NOMO-1 (cell line): ENCODE results near the gene CALB2.
A peak's percentile ranks its signal among the peaks of the same experiment; 100 is the strongest.
"Not testable (repeated sequence)": the region's sequence is repeated elsewhere in the genome, so short reads cannot be mapped to it uniquely, and the experiment has no call there.

ENCODE experiments used
- DNase-seq, 2 experiments: peaks; one replicate each; lab custom pipeline; 2025; ENCODE audit not compliant: unreplicated experiment in 2 of 2; lab: John Stamatoyannopoulos, UW

Gene CALB2

DNA sequence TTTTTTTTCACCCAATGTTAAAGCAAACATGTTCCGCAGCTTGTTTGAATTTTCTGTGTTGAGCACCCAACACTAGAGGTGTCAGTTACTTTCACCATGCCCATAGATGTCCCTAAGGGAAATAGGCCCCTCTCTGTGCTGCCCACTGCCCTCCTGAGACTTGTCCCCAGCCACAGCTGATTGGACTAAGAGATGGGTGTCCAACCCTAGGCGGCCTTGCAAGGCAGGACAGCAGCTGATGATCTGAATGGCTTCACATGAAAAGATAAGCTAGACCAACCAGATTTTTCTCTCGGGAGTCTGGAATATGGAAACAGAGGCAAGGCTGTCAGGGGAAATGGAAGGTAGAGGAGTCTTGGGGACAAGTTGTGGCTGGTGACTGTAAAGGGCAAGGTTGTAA is 6.1 kb upstream of the CALB2 start:
- DNase-seq = no peak

DNA sequence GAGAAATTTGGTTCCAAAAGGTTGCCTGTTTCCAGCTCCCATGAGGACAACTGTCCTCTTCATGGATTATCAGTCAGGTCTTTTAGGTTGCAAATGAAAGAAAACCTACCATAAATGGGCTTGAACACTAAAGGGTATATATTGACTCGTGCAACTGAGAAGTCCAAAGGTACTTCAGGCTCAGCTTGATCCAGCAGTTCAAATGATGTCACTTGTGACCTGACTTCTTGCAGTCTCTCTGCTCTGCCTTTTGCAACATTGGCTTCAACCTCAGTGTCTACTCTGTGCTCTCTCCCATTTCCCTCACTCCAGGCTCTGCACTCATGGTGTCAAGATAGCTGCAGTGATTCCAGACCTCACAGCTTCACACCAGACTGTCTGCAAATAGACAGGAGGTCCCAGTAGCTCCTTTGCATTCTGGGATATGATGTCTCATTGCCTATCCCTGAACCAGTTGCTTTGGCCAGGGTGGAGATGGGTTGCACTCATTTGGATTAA is 5.5 kb upstream of the CALB2 start:
- no peak for DNase-seq

DNA sequence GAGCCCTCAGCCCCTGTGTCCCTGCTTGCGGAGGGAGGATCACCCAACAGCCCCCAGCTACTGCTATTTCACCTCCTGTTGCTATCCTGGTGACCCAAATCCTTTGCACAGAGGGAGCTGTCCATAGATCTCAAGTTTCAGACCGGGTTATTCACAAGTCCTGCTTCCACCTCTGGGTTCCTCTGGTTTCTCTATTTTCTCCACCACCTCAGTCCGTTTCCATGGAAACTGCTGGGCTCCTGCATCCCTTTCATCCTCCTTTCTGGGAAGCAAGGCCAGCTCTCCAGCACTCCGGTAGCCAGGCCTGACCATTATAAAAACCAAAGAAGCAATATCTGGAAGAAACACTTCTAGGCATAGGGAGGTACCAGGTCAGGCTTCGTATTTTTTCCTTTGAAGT is 4.8 kb upstream of the CALB2 start:
- no peak for DNase-seq

DNA sequence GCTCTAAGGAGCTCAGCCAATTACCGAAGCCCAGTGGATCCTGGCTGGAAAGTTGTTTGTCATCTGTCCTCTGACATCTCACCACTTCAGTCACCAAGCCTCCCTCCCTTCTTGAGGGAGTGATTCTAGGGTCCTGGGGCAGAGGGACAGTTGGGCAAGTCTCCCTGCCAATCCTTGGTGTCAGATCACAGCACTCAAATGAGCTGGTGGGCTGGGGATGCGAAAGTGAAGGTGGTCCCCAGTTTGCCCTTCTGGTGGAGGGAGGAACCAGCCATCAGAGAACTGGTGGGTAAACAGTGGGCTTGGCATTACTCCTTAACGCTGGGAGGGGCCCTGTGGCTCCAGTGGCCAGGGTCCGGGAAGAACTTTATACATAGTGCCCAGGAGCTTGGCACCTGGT is 4.4 kb upstream of the CALB2 start:
- no peak for DNase-seq

DNA sequence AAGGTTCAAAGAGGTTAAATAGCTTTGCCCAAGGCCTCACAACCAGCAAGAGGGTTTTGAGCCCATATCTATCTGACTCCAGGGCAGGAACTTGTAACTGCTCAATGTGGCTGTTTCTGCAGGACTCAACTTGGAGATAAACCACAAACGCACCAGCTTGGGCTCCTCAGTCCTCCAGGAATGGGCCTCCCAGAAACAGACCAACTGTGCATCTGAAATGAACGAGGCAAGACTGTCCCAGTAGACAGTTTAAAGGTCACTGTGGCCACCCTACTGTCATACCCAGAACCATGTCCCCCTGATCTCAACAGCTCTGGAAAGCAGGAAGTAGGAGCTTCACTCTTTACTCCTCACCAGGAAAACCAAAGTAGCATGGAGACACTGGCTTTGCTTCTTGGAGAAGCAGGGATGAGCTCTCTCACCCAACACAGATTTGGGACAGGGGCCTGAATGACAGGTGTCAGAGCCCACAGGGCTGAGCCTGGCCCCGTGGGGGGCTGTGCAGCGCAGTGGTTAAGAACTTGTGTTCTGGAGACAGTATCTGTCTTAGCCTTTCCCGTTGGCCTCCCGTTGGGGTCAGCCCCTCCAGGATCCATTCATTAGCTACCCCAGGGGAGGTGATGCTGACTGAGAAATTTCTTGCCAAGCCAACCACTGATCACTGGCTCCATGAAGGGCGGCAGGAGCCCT is 2.3 kb upstream of the CALB2 start:
- DNase-seq = no peak

DNA sequence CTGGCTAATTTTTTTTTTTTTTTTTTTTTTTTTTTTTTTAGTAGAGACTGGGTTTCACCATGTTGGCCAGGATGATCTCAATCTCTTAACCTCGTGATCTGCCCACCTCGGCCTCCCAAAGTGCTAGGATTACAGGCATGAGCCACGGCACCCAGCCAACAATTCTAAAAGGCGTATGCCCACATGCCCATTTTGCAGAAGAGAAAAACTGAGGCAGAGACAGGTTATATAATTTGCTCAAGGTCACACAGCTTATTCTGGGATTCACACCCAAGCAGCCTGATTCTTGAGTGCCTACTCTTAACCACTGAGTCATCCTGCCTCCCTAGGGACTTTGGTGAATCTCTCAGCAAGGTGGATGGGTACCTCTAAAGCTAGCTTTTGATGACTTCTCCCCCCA is 1.6 kb upstream of the CALB2 start:
- not testable (repeated sequence) for DNase-seq

DNA sequence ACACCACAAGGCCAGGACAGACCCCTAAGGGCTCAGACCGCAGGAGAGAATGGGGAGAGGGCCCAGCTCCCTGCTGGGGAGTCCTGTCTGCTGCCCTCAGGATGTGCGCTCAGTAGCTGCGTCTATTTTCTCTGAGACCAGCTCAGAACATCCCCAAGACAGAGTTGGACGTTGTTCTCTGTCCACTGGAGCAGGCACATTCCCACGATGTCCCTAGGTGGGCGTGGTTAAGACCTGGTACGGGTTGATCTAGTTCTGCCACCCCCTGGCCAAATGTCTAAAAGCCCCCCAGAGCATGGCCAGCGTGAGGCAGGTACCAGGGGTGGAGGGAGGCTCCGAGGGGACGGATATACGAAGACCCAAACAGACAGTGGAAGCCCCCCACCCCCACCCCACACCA is 842 bp upstream of the CALB2 start:
- DNase-seq = no peak

DNA sequence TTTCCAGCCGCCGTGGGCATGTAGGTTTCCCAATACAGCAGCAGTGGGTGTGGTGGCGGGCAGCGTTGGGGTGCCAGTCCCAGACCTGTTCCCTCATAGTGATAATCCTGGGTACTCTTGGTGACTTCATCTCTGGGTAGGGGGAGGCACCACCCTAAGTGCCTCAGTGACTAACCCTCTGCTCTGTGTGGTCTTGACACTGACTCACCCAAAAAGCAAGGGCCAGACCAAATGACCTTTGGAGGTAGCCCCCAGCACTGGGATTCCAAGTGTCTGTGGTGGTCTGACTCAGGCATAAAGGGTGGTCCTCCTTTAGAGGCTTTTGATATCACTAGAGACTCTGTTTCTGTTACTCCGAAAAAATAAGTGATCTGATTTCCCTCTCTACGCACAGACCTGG is 908 bp downstream of the CALB2 start:
- DNase-seq = no peak

DNA sequence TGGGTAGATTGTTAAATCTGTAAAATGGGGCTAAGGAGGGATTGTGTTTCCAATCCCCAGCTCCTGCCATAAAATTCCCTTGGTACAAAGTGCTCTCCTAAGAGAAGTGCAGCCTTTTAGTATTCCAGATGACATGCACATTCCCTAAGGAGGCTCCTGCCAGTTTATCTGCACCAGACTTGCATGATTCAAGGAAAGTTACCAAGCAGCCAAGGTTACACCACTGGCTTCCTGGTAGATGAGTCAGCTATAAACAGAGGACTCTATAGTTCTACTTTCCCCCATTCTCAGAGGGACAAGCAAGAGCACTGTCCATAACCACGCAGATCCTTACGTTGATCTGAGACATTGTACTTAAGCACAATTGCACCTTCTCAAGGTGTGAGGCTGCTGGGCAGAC is 1.9 kb downstream of the CALB2 start:
- DNase-seq = no peak

DNA sequence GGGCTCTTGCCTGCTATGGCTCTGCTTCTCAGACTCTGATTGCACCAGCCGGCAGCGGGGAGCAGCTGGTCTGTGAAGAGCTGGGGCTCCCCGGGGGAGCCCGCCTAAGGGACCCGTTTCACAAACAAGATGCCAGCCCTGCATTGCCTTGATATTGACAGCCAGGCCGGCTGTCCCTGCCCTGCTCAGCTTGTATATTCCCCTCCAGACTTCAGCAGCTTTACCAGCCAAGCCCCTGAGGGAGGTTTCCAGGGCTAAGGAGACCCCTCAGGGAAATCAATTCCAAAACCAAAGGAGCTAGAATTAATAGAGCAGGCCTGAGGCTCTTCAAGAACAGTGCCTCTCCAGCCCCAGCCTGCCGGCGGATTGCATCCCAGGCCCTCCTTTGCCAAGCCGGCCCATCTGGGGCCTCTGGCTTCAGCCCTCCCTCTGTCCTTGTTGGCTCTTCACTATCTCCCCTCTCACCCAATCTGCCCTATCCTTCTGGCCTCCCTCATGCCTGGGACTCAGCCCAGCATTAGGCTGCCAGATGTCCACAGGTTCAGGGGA is 5.7 kb downstream of the CALB2 start:
- no peak for DNase-seq

DNA sequence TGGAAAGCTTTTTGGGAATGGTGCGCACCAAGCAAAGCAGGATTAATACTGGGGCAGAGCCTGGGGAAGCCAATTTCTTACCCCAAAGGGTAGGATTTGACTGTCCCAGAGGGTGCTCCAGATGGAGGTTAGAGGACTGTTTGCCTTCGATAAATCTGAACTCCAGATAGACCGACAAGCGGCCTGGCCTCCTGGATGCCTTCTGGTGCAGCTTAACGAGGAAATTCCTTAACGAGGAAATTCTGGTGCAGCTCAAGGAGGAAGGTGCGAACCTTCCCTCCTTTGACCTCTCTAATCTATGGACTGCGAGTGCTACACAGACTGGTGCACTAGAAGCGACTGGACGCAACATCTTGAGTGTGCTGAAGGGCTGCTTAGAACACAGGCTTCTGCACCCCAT is 6.5 kb downstream of the CALB2 start:
- no peak for DNase-seq

DNA sequence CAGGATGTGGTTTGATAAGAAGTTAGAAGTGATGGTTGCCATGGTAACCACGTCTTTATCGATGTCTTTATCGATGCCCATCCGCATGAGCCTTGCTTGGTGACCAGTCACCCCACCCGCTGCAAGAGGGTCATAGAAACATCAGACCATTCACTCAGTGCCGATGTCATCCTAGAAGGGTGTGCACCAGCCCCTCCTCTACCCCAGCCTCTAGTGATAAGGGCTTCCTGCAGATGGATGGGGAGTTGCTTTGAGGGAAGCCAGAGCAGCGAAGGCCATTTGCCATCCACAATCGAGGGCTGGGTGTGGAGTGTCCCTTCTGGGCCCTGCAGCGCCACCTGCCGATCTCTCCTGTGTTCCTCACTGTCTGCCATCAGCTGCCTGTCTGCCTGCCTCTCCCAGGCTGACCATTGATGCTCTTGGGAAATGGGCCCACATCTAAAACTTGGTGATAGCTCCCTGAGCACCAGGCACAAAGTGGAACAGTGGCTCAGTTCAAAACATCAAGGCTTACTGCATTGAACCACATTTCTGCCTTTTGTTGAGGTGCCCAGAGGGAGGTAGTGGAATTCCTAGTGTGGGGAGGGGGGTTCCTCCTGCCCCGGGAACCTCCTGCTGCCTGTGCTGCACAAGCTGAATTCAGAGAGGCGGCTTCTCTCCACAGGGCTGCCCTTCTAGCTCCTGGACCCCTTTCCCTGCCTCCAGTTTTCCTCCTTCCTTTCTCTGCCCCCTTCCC is 8.9 kb downstream of the CALB2 start:
- DNase-seq = peak; percentile 9 to 44

DNA sequence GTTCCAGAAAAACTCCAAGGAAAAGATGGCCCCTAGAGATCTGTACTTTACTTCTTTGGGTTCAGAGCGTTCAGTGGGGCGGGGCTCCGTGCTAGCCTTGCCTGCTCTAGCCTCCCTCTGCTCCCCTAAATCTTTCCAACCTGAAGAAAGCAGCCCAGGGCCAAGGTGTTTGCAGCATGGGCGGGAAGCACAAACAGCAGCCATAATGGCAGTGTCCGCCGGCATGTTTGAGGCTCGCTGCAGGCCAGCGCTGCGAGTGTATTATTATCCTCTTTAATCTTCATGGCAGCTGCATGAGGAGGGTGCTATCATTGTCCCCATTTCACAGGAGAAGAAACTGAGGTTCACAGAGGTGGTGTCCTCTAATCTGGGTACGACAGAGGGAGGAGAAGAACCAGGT is 10.4 kb downstream of the CALB2 start:
- no peak for DNase-seq

DNA sequence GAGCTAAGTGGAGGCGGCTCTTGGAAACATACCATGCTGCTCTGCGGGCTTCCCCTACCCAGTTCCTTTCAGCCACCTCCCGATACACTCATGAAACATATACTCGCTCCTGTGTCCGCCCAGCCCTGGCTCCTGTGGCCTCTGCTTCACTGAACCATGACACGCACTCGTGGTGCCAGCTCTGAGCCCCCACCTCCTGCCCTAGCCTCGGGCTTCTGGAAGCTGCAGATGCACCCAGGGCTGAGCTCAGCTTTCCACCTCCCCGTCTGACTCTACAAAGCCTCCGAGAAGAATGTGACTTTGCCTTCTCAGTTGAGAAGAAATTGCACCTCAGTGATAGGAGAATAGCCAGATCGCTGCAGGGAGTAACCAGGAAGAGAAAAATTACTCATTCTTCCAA is 11.0 kb downstream of the CALB2 start:
- no peak for DNase-seq

DNA sequence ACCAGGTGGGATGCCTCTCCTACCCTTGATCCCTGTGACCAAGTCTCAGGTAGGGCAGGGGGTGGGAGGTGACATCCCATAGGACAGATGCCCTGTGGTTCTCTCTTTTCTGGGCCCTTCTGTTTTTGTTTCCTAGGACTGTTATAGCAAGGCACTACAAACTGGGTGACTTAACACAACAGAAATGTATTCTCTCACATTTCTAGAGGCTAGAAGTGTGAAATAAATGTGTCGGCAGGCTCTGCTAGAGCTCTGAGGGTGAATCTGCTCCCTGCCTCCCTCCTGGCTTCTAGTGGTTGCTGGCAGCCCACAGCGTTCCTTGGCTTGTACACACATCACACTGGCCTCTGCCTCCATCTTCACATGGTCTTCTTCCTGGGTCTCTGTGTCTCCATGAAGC is 12.7 kb downstream of the CALB2 start:
- DNase-seq = no peak

DNA sequence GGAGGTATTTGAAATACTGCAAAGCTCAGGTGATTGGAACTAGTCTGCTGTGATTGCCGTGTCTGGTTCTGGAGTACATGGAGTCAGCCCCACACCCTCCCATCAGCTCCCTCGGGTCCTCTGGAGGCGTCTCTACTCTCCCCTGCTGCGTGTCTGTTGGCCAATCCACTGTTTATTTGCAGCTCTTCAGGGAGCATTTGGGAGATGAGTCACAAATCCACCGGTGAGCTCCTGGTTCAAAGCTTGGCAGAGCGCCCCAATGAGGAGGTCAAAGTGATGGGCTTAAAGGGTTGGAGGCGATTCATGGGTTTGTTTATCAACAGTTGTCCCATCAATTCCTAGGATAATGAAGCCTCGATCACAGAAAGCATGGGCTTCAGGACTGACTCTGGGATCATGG is 14.6 kb downstream of the CALB2 start:
- no peak for DNase-seq

DNA sequence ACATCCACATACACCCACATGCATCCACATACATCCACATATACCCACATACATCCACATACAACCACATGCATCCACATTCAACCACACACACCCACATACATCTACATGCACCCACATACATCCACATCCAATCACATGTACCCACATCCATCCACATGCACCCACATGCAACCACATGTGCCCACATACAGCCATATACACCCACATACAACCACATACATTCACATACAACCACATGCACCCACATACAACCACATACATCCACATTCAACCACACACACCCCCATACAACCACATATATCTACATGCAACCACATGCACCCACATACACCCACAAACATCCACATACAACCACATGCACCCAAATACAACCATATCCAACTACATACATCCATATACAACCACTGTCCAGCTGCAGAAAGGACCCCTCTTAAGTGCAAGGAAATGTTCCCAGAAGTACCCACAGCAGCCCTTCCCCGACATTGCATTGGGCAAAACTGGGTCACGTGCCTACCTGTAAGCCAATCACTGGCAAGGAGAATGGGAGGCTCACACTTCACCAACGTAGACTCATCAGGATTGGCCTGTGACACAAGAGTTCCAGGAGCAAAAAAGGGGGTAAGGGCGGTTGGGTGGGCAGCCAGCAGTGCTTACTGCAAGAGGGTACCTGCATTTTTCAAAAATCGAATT is 18.1 kb downstream of the CALB2 start:
- no peak for DNase-seq

DNA sequence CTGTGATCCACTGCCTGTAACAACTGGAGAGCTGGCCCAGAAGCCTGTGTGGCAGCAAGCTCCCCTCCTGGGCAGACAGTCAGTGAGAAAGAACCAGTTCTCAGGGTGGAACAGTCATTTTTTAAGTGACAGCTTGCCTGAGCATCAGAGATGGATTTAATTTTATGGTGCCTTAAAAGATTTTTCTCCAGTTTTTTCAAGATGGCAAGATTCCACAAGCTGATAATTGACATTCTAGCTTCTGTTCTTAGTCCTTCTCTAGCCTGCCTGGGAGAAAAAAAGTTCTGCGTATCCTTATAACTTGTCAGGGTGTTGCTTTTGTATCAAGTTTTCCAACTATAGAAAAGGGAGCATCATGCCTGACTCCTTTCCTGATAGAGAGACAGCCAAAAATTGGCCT is 21.2 kb downstream of the CALB2 start:
- no peak for DNase-seq

DNA sequence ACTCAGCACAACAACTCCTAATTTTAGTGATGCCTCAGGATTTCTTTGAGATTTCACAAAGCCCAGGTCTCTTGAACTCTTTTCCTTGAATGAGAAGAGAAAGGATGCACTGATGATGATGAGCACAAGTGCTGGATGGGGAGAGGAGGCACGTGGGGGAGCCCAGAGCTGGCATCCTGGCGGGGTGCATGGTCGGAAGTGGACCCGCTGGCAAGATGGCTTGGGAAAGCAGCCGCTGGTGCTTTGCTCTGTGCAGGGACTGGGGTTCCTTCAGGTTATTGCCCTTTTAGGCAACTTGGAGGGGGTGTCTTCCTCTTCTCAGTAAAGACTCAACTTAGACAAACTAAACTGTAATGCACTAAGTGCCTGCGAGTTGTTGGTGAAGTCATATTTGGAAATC is 22.3 kb downstream of the CALB2 start:
- no peak for DNase-seq

DNA sequence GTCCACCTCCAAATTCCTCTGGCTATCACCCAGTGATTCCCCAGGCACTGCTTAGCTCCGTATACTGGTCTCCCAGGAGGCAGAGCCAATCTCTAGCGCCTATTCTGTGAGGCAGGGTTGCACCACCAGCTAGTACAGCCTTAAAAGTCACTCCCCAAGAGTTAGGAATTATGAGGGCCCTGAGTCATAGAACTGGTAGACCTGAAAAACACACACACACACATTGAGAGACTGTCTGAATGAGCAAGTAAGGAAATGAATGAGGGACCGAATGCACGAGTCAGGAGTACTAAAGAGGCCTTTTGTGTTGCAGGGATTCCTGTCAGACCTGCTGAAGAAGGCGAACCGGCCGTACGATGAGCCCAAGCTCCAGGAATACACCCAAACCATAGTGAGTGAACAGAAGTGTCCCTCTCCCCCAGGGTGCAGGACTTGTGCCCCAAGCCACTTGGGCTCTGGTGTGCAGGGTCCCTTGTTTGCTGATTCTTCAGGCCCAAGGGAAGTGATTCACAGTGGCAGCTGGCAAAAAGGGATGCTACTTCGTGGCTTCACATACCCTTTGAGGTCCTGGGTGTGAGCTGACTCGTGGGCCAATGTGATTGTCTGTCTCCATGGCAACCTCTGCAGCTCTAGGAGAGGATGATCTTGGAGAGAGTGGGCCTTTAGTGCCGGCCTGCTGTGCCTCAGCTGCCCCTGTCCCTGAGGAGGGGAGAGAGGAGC is 24.7 kb downstream of the CALB2 start:
- DNase-seq = no peak
